K562 (cell line): Measurements from ENCODE around the gene OR13J1. TPM values are rescaled to one million over a fixed set of nuclear protein-coding genes. Genes with fewer than 3 reads are reported as not detected.

ENCODE experiments used
- ATF1 ChIP-seq, 2 experiments: fragments of 450-650 bp in 1 of 2; IDR thresholded peaks; 2 replicates each; pipeline ENCODE4 v1.6.1; 2016; ENCODE audit warnings: missing compliant biosample characterization in 1 of 2, missing genetic modification characterization in 1 of 2
- BDP1 ChIP-seq: IDR thresholded peaks from 3 replicates; pipeline ENCODE4 v1.6.1; 2011; ENCODE audit not compliant: insufficient read length, insufficient read depth
- CBX1 ChIP-seq: sonication (generic); IDR thresholded peaks from 2 replicates; pipeline ENCODE4 v1.6.1; 2016; ENCODE audit warnings: antibody characterized with exemption, low read depth, mild to moderate bottlenecking
- EWSR1 ChIP-seq: fragments of 450-650 bp; IDR thresholded peaks from 2 replicates; pipeline ENCODE4 v1.6.1; 2018; ENCODE audit warnings: borderline replicate concordance, mild to moderate bottlenecking, low read depth, moderate library complexity; ENCODE audit not compliant: partially characterized antibody
- JUN ChIP-seq, 2 experiments: sonication (generic) in 1 of 2; formaldehyde crosslinking in 1 of 2; IDR thresholded peaks; 2 replicates each; pipeline versions ENCODE4 v1.6.1 to v1.8.0; 2012 to 2022; ENCODE audit warnings: borderline replicate concordance in 2 of 2, mild to moderate bottlenecking in 2 of 2, improper control_type of control experiment in 1 of 2, low read depth in 1 of 2, low read length in 1 of 2, missing genetic modification reagents in 1 of 2
- KDM2B ChIP-seq: fragments of 250-450 bp; sonication (Bioruptor Pico); IDR thresholded peaks from 2 replicates; pipeline ENCODE4 v1.8.0; 2021; ENCODE audit warnings: mild to moderate bottlenecking, moderate library complexity
- NFIX ChIP-seq: fragments of 250-450 bp; sonication (Bioruptor Pico); IDR thresholded peaks from 2 replicates; pipeline ENCODE4 v1.4.0; 2020; ENCODE audit warnings: low read depth, mild to moderate bottlenecking, moderate library complexity
- NFYB ChIP-seq: IDR thresholded peaks from 2 replicates; pipeline ENCODE4 v1.6.1; 2011; ENCODE audit warnings: mild to moderate bottlenecking, moderate library complexity; ENCODE audit not compliant: insufficient read length; ENCODE audit errors: extremely low read depth
- POLR2G ChIP-seq: fragments of 200-400 bp; formaldehyde crosslinking; IDR thresholded peaks from 2 replicates; pipeline ENCODE4 v1.6.1; 2017; ENCODE audit warnings: low read depth, mild to moderate bottlenecking, antibody characterized with exemption, low read length, moderate library complexity
- SMAD3 ChIP-seq: fragments of 450-650 bp; formaldehyde crosslinking; conservative IDR thresholded peaks from 2 replicates; pipeline ENCODE4 v1.4.0; 2020; ENCODE audit warnings: mild to moderate bottlenecking
- STAT5B ChIP-seq: fragments of 250-450 bp; sonication (Bioruptor Pico); IDR thresholded peaks from 2 replicates; pipeline ENCODE4 v1.8.0; 2021; ENCODE audit warnings: mild to moderate bottlenecking, inconsistent platforms
- TAL1 ChIP-seq: fragments of 450-650 bp; IDR thresholded peaks from 2 replicates; pipeline ENCODE4 v1.6.1; 2016; ENCODE audit warnings: mild to moderate bottlenecking
- TEAD4 ChIP-seq, 2 experiments: sonication (generic) in 1 of 2; formaldehyde crosslinking in 1 of 2; IDR thresholded peaks; 2 replicates each; pipeline versions ENCODE4 v1.6.1 to v1.8.0; 2012 to 2022; ENCODE audit warnings: borderline replicate concordance in 1 of 2, inconsistent platforms in 1 of 2, low read length in 1 of 2, mild to moderate bottlenecking in 1 of 2, missing genetic modification reagents in 1 of 2
- THAP7 ChIP-seq: fragments of 250-450 bp; sonication (Bioruptor Pico); IDR thresholded peaks from 2 replicates; pipeline ENCODE4 v1.5.0; 2021
- UBTF ChIP-seq, 2 experiments: IDR thresholded peaks; 2 replicates each; pipeline ENCODE4 v1.6.1; 2012; ENCODE audit warnings: improper control_type of control experiment in 2 of 2, low read depth in 2 of 2, low read length in 2 of 2, borderline replicate concordance in 1 of 2
- ZBED1 ChIP-seq: IDR thresholded peaks from 2 replicates; pipeline ENCODE4 v1.6.1; 2014
- ZBTB9 ChIP-seq: fragments of 450-650 bp; formaldehyde crosslinking; IDR thresholded peaks from 2 replicates; pipeline ENCODE4 v1.4.0; 2020; ENCODE audit warnings: mild to moderate bottlenecking, moderate library complexity
- ZNF239 ChIP-seq: fragments of 250-450 bp; sonication (Bioruptor Pico); IDR thresholded peaks from 2 replicates; pipeline ENCODE4 v1.4.0; 2020; ENCODE audit warnings: mild to moderate bottlenecking
- ZNF263 ChIP-seq: sonication (generic); formaldehyde crosslinking; IDR thresholded peaks from 2 replicates; pipeline ENCODE4 v1.8.0; 2022; ENCODE audit warnings: mild to moderate bottlenecking, missing genetic modification reagents, borderline replicate concordance
- ZNF347 ChIP-seq: fragments of 450-650 bp; formaldehyde crosslinking; IDR thresholded peaks from 2 replicates; pipeline ENCODE4 v1.4.0; 2020; ENCODE audit warnings: low read depth, mild to moderate bottlenecking, moderate library complexity
- ZNF449 ChIP-seq: fragments of 250-450 bp; sonication (Bioruptor Pico); IDR thresholded peaks from 2 replicates; pipeline ENCODE4 v1.8.0; 2022; ENCODE audit warnings: moderate library complexity, mild to moderate bottlenecking, inconsistent platforms
- ZNF583 ChIP-seq: fragments of 250-450 bp; sonication (Bioruptor Pico); IDR thresholded peaks from 2 replicates; pipeline ENCODE4 v1.4.0; 2020
- ZNF668 ChIP-seq: fragments of 250-450 bp; sonication (Bioruptor Pico); IDR thresholded peaks from 2 replicates; pipeline ENCODE4 v1.8.0; 2022; ENCODE audit warnings: mild to moderate bottlenecking, inconsistent platforms
- polyA plus RNA-seq, 8 experiments: library from polyadenylated mRNA; depleted of rRNA in 4 of 8; stranded (reverse) in 5 of 8; unstranded in 3 of 8; fragments of >200 nt; fragmentation: Nextera tagmentation in 2 of 8; fragmentation: Illumina TruSeq in 1 of 8; extraction: Ambion mirVana in 2 of 8; extraction: Trizol in 1 of 8; gene quantifications; 2 replicates each; pipeline versions ENCODE4 v1.2.1 to v1.2.3, GENCODE V29; 2011 to 2014; ENCODE audit warnings: inconsistent platforms in 1 of 8, missing spikeins in 1 of 8
- total RNA-seq, 7 experiments: library from RNA; depleted of rRNA in 6 of 7; stranded (reverse); fragments of >200 nt in 6 of 7; fragmentation: Illumina TruSeq in 2 of 7; extraction: Trizol in 2 of 7; gene quantifications; 2 replicates each; pipeline versions ENCODE4 v1.2.1 to v1.2.3, GENCODE V29; 2011 to 2021; ENCODE audit warnings: low replicate concordance in 1 of 7

OR13J1 gene
- total and polyA plus RNA-seq, 9 of the 15 experiments (the other 6 are each of a cell fraction or from before 2014, with no cell fraction given), result not detected

- TF ChIP-seq ZNF263 (CRISPR knock-in tag) (no peak), THAP7 (CRISPR knock-in tag) (no peak), ZNF347 (CRISPR knock-in tag) (no peak), NFIX (CRISPR knock-in tag) (no peak), NFYB (no peak), TEAD4 (IDR thresholded peaks at IDR 0.05; ENCODE audit: low read length) (peak; percentile 71), TEAD4 (CRISPR knock-in tag; IDR thresholded peaks at IDR 0.05; ENCODE audit: borderline replicate concordance) (no peak), ZNF583 (CRISPR knock-in tag) (peak; percentile 38; the same call in 1 of the 2 replicates), ZBED1 (no peak), SMAD3 (0 out of 2 replicates have a peak, but pooled peaks have one; percentile 39), CBX1 (peak; percentile 82; the same call in 1 of the 2 replicates), TAL1 (0 out of 2 replicates have a peak, but pooled peaks have one; percentile 24), ZNF449 (CRISPR knock-in tag) (no peak), ZBTB9 (peak; percentile 42; the same call in 1 of the 2 replicates), UBTF (IDR thresholded peaks at IDR 0.05; ENCODE audit: borderline replicate concordance in 1 of 2, low read depth in 2 of 2, low read length in 2 of 2) (0 out of 4 replicates have a peak, but pooled peaks of 1 of the 2 experiments have one; percentile 60), EWSR1 (no peak), ATF1 (CRISPR knock-in tag; IDR thresholded peaks at IDR 0.05) (no peak), ATF1 (tag; IDR thresholded peaks at IDR 0.05) (0 out of 2 replicates have a peak, but pooled peaks have one; percentile 45), STAT5B (CRISPR knock-in tag) (no peak), BDP1 (no peak), ZNF239 (no peak), KDM2B (CRISPR knock-in tag) (no peak), ZNF668 (CRISPR knock-in tag) (no peak), JUN (IDR thresholded peaks at IDR 0.05; ENCODE audit: borderline replicate concordance, low read depth, low read length) (no peak), JUN (CRISPR knock-in tag; IDR thresholded peaks at IDR 0.05; ENCODE audit: borderline replicate concordance) (no peak), POLR2G (peak; percentile 56)
These were observed 44.2 kb upstream of the OR13J1 start (continued) for GRCh38 chr9:35914301-35914807.
